HG03045 (cell line): ENCODE data around the gene GSX2.
A peak's percentile ranks its signal among the peaks of the same experiment; 100 is the strongest.

ENCODE experiments used
- ATAC-seq: cut with Tn5 transposase; IDR thresholded peaks from one replicate; pipeline ENCODE4 v1.9.1; 2021; ENCODE audit warnings: mild to moderate bottlenecking, moderate library complexity; ENCODE audit not compliant: unreplicated experiment

Gene GSX2

GRCh38 chr4:54076673-54077072, 23.3 kb upstream of the GSX2 start:
- ATAC-seq = no peak

GRCh38 chr4:54077812-54078211, 22.2 kb upstream of the GSX2 start:
- no peak for ATAC-seq

GRCh38 chr4:54082168-54082567, 17.8 kb upstream of the GSX2 start:
- no peak for ATAC-seq

- ATAC-seq = no peak
These were observed 14.7 kb upstream of the GSX2 start for GRCh38 chr4:54085284-54085683.

GRCh38 chr4:54089875-54090274, 10.1 kb upstream of the GSX2 start:
- no peak for ATAC-seq

GRCh38 chr4:54090404-54090803, 9.6 kb upstream of the GSX2 start:
- ATAC-seq = no peak

- ATAC-seq = peak; percentile 49
These were observed 8.9 kb upstream of the GSX2 start for GRCh38 chr4:54090804-54091623.

- ATAC-seq = peak; percentile 77
These were observed 8.1 kb upstream of the GSX2 start for GRCh38 chr4:54091637-54092404.

GRCh38 chr4:54092405-54093323, 7.3 kb upstream of the GSX2 start:
- ATAC-seq = no peak

- no peak for ATAC-seq
These were observed 6.4 kb upstream of the GSX2 start for GRCh38 chr4:54093324-54094240.

GRCh38 chr4:54094451-54094850, 5.5 kb upstream of the GSX2 start:
- ATAC-seq = no peak

GRCh38 chr4:54095110-54095825, 4.7 kb upstream of the GSX2 start:
- ATAC-seq = no peak

- no peak for ATAC-seq
These were observed 3.5 kb upstream of the GSX2 start for GRCh38 chr4:54096295-54096962.

GRCh38 chr4:54097152-54097551, 2.8 kb upstream of the GSX2 start:
- no peak for ATAC-seq

- ATAC-seq = no peak
These were observed 1.6 kb upstream of the GSX2 start for GRCh38 chr4:54098375-54098774.

- ATAC-seq = no peak
These were observed 646 bp upstream of the GSX2 start for GRCh38 chr4:54099287-54099747.

- no peak for ATAC-seq
These were observed 729 bp downstream of the GSX2 start for GRCh38 chr4:54100595-54101189.
